ENCODE data around the gene FAT1. TPM values are rescaled to one million over a fixed set of nuclear protein-coding genes. Genes with fewer than 3 reads are reported as not detected.

The FAT1 gene
- polyA plus RNA-seq, 1 donor from 2014 or later, result 19.8 TPM

GRCh38 chr4:186617921-186618320, 105.7 kb downstream of the FAT1 start:
- H3F3A ChIP-seq (ENCODE audit: insufficient read depth, low read length, poor library complexity, severe bottlenecking), result no peaks in the 10 kb centered on the region
- H3K9me2 ChIP-seq (ENCODE audit: insufficient read depth, low read length), result no peaks in the 10 kb centered on the region
- H3K36me3 ChIP-seq (ENCODE audit: insufficient read depth, low read length), result no peaks in the 10 kb centered on the region
- H4K20me1 ChIP-seq (ENCODE audit: insufficient read depth), result no peaks in the 10 kb centered on the region
- no peaks in the 10 kb centered on the region for H3K9me3 ChIP-seq (ENCODE audit: low read length)
- H3K4me2 ChIP-seq (ENCODE audit: low read length), result no peak overlapping the region
- no peak overlapping the region for H2AFZ ChIP-seq (ENCODE audit: low read depth, low read length)
- no peak overlapping the region for H3K27ac ChIP-seq (ENCODE audit: low read length)
- H3K27me3 ChIP-seq (ENCODE audit: insufficient read depth, low read depth, low read length), result no peaks in the 10 kb centered on the region
- H3K4me3 ChIP-seq (ENCODE audit: low read length), result no peak overlapping the region
- no peak for TF ChIP-seq MXI1 (conservative IDR thresholded peaks at IDR 0.05; ENCODE audit: poor library complexity, severe bottlenecking)
- no peak for TF ChIP-seq TAF1 (IDR thresholded peaks at IDR 0.05; ENCODE audit: low read depth)
- TF ChIP-seq, protein P1, sequence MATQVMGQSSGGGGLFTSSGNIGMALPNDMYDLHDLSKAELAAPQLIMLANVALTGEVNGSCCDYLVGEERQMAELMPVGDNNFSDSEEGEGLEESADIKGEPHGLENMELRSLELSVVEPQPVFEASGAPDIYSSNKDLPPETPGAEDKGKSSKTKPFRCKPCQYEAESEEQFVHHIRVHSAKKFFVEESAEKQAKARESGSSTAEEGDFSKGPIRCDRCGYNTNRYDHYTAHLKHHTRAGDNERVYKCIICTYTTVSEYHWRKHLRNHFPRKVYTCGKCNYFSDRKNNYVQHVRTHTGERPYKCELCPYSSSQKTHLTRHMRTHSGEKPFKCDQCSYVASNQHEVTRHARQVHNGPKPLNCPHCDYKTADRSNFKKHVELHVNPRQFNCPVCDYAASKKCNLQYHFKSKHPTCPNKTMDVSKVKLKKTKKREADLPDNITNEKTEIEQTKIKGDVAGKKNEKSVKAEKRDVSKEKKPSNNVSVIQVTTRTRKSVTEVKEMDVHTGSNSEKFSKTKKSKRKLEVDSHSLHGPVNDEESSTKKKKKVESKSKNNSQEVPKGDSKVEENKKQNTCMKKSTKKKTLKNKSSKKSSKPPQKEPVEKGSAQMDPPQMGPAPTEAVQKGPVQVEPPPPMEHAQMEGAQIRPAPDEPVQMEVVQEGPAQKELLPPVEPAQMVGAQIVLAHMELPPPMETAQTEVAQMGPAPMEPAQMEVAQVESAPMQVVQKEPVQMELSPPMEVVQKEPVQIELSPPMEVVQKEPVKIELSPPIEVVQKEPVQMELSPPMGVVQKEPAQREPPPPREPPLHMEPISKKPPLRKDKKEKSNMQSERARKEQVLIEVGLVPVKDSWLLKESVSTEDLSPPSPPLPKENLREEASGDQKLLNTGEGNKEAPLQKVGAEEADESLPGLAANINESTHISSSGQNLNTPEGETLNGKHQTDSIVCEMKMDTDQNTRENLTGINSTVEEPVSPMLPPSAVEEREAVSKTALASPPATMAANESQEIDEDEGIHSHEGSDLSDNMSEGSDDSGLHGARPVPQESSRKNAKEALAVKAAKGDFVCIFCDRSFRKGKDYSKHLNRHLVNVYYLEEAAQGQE (IDR thresholded peaks at IDR 0.05; ENCODE audit: borderline replicate concordance), result no peak
- no peak for TF ChIP-seq CTCF (IDR thresholded peaks at IDR 0.05; ENCODE audit: poor library complexity, severe bottlenecking)
- TF ChIP-seq EZH2 (IDR thresholded peaks at IDR 0.05; ENCODE audit: borderline replicate concordance, insufficient read depth, low read length, poor library complexity, severe bottlenecking), result no peak
- TF ChIP-seq POLR2AphosphoS5 (IDR thresholded peaks at IDR 0.05), result no peak
- TF ChIP-seq SMC3 (conservative IDR thresholded peaks at IDR 0.05; ENCODE audit: poor library complexity), result no peak
- no peak for TF ChIP-seq RAD21 (conservative IDR thresholded peaks at IDR 0.05)
- TF ChIP-seq EP300 (conservative IDR thresholded peaks at IDR 0.05; ENCODE audit: poor library complexity, severe bottlenecking), result no peak
- H3K79me2 ChIP-seq (replicated peaks; ENCODE audit: insufficient read depth, low read length), result no peaks in the 10 kb centered on the region
- H3K9ac ChIP-seq (ENCODE audit: low read length), result no peak overlapping the region

DNA sequence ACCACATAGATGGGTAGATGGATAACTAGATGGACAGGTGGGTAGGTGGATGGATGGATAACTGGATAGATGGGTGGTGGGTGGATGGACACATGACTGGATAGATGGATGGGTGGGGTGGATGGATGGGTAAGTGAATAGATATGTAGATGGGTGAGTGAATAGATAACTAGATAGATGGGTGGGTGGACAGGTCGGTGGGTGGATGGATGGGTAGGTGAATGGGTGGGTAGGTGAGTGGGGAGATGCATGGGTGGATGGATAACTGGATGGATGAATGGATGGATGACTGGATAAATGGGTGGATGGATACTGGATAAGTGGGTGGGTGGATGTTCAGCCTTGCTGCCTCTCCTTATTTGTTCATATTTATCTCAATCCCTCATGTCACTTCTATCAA, 116.2 kb downstream of the FAT1 start:
- no peaks in the 10 kb centered on the region for H3K27me3 ChIP-seq (ENCODE audit: insufficient read depth, low read depth, low read length)
- no peak overlapping the region for H3K27ac ChIP-seq (ENCODE audit: low read length)
- no peak overlapping the region for H3K9ac ChIP-seq (ENCODE audit: low read length)
- TF ChIP-seq EP300 (conservative IDR thresholded peaks at IDR 0.05; ENCODE audit: poor library complexity, severe bottlenecking), result no peak
- TF ChIP-seq MXI1 (conservative IDR thresholded peaks at IDR 0.05; ENCODE audit: poor library complexity, severe bottlenecking), result no peak
- TF ChIP-seq TAF1 (IDR thresholded peaks at IDR 0.05; ENCODE audit: low read depth), result no peak
- no peak overlapping the region for H2AFZ ChIP-seq (ENCODE audit: low read depth, low read length)
- no peaks in the 10 kb centered on the region for H3F3A ChIP-seq (ENCODE audit: insufficient read depth, low read length, poor library complexity, severe bottlenecking)
- no peaks in the 10 kb centered on the region for H3K79me2 ChIP-seq (replicated peaks; ENCODE audit: insufficient read depth, low read length)
- no peak overlapping the region for H3K4me2 ChIP-seq (ENCODE audit: low read length)
- no peaks in the 10 kb centered on the region for H3K9me3 ChIP-seq (ENCODE audit: low read length)
- H3K9me2 ChIP-seq (ENCODE audit: insufficient read depth, low read length), result no peaks in the 10 kb centered on the region
- no peaks in the 10 kb centered on the region for H3K36me3 ChIP-seq (ENCODE audit: insufficient read depth, low read length)
- H4K20me1 ChIP-seq (ENCODE audit: insufficient read depth), result no peaks in the 10 kb centered on the region
- H3K4me3 ChIP-seq (ENCODE audit: low read length), result no peak overlapping the region

- Histone ChIP-seq H3K36me3 (ENCODE audit: insufficient read depth, low read length) (no peaks in the 10 kb centered on the region), H3F3A (ENCODE audit: insufficient read depth, low read length, poor library complexity, severe bottlenecking) (no peaks in the 10 kb centered on the region), H3K79me2 (replicated peaks; ENCODE audit: insufficient read depth, low read length) (no peaks in the 10 kb centered on the region), H3K4me2 (ENCODE audit: low read length) (no peak overlapping the region), H3K4me3 (ENCODE audit: low read length) (no peak overlapping the region), H3K9me2 (ENCODE audit: insufficient read depth, low read length) (no peaks in the 10 kb centered on the region), H2AFZ (ENCODE audit: low read depth, low read length) (no peak overlapping the region), H3K9me3 (ENCODE audit: low read length) (no peaks in the 10 kb centered on the region), H3K27ac (ENCODE audit: low read length) (no peak overlapping the region), H4K20me1 (ENCODE audit: insufficient read depth) (no peaks in the 10 kb centered on the region), H3K27me3 (ENCODE audit: insufficient read depth, low read depth, low read length) (no peaks in the 10 kb centered on the region), H3K9ac (ENCODE audit: low read length) (no peak overlapping the region)
- TF ChIP-seq MXI1 (conservative IDR thresholded peaks at IDR 0.05; ENCODE audit: poor library complexity, severe bottlenecking), result no peak
- TF ChIP-seq POLR2AphosphoS5 (IDR thresholded peaks at IDR 0.05), result no peak
- TF ChIP-seq SMC3 (conservative IDR thresholded peaks at IDR 0.05; ENCODE audit: poor library complexity), result no peak
- TF ChIP-seq RAD21 (conservative IDR thresholded peaks at IDR 0.05), result no peak
Measured at GRCh38 chr4:186606591-186606992, 117.1 kb downstream of the FAT1 start.

Data from neural cell (in vitro differentiated cells).